Measurements from ENCODE around the gene NCOR1. TPM values are rescaled to one million over a fixed set of nuclear protein-coding genes. Genes with fewer than 3 reads are reported as not detected.

Gene NCOR1
- total RNA-seq (2021) (139 and 171 TPM in 2 replicates), Bru-seq, nascent RNA (percentile 93 among the genes with signal in this experiment), BruChase-seq, experiment 1, labeled RNA remaining after a 2-hour chase (percentile 91 among the genes with signal in this experiment), BruChase-seq, experiment 2, labeled RNA remaining after a 6-hour chase (percentile 88 among the genes with signal in this experiment)
- long read RNA-seq, transcript NCOR1-209 (17 exons, 1,969 nt) = minor isoform, 7 of 239 reads
- long read RNA-seq, transcript NCOR1-206 (15 exons, 1,883 nt) = major isoform, 25 of 239 reads
- long read RNA-seq, transcript NCOR1-221 (16 exons, 1,877 nt) = minor isoform, 13 of 239 reads
- long read RNA-seq, partial matches to known transcripts = 130 of 239 reads
- long read RNA-seq, other reads (novel, unspliced or antisense) = 59 of 239 reads

DNA sequence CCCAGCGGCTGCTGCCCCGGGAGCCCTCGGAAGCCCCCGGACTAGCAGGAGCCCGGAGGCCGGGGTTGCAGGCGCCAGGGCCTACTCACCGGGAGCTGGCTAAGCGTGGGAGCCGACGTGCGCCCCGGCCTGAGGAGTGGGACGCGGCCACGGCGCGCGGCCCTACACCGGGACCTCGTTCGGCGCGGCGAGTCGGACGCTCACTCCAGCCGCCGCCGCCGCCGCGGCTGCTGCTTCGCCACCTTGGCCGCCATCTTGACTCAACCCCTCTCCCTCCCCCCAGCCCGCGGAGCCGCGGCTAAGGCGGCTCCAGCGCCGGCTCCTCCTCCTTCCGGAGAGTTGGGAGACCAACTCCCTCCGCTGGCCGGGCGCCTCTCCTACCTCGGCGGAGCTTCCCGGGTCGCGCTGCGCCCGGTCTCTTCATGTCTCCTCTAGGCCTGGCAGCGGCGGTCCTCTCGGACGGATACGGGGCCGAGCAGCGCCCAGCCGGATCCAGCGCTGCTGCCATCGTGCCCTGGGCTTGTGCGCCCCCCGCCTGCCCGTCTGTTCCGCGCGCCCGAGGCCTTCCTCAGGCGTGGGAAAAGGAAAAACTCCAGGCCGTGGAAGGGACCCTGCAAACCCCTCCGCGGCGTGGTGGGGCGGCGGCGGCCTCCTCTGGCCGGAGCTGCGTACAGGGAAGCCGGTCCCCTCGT lies at the start of gene NCOR1:
Gene NCOR1 (minus strand): TSS at position 262 of the 692 bp plus-strand sequence. CDS start 20,965 bp downstream, outside the sequence.
- H3K27me3 ChIP-seq (ENCODE audit: insufficient read depth, low read depth) = no peaks in the 10 kb centered on the region
- H3K4me1 ChIP-seq (replicated peaks; ENCODE audit: insufficient read depth) = peaks cover 23% of the 10 kb centered on the region
- peak; percentile 73 to 93 for DNase-seq
- no peaks in the 10 kb centered on the region for H3K9me3 ChIP-seq (ENCODE audit: insufficient read depth, low read depth)
- ChIA-PET POLR2A (ENCODE audit: unreplicated experiment) (interaction anchor here (0.7 kb wide), 1 partner anchor 165 kb away, joined by 4 read pairs; the partner anchor contains the start of gene UBB), CTCF (interaction anchor here (0.5 to 0.7 kb wide), 3 partner anchors 13 to 713 kb away, joined by 3 to 26 read pairs (median 3); no protein-coding TSS in a partner anchor)
- peak within 1 kb of the TSS; percentile 92 for H3K4me3 ChIP-seq
- H3K27ac ChIP-seq = peak within 1 kb of the TSS; percentile 90
- BruUV-seq (replicated peaks) = no TSS peak
- no peaks in the 10 kb centered on the region for H3K9me2 ChIP-seq (ENCODE audit: insufficient read depth)
- intact Hi-C loops (cut with micrococcal nuclease; ENCODE audit: unreplicated experiment) = loop anchor here (2.0 to 10.0 kb wide), 4 partner anchors 69 to 309 kb away; partner anchors contain the start of gene CENPV
- no peaks in the 10 kb centered on the region; the same call in 1 of the 2 replicates for H3F3A ChIP-seq (ENCODE audit: insufficient read depth, low read depth)
- H2AFZ ChIP-seq = peak within 1 kb of the TSS; percentile 77
- H3K79me2 ChIP-seq (ENCODE audit: low read depth) = peaks cover 90% of the 10 kb centered on the region
- TF ChIP-seq, protein P1, sequence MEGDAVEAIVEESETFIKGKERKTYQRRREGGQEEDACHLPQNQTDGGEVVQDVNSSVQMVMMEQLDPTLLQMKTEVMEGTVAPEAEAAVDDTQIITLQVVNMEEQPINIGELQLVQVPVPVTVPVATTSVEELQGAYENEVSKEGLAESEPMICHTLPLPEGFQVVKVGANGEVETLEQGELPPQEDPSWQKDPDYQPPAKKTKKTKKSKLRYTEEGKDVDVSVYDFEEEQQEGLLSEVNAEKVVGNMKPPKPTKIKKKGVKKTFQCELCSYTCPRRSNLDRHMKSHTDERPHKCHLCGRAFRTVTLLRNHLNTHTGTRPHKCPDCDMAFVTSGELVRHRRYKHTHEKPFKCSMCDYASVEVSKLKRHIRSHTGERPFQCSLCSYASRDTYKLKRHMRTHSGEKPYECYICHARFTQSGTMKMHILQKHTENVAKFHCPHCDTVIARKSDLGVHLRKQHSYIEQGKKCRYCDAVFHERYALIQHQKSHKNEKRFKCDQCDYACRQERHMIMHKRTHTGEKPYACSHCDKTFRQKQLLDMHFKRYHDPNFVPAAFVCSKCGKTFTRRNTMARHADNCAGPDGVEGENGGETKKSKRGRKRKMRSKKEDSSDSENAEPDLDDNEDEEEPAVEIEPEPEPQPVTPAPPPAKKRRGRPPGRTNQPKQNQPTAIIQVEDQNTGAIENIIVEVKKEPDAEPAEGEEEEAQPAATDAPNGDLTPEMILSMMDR (conservative IDR thresholded peaks at IDR 0.05) = no peak; the same call in 1 of the 2 replicates
- no peak for TF ChIP-seq EZH2 (IDR thresholded peaks at IDR 0.05; ENCODE audit: low read depth)
- peak within 1 kb of the TSS; percentile 83 for H3K4me2 ChIP-seq
- H3K36me3 ChIP-seq (ENCODE audit: low read depth) = no peaks in the 10 kb centered on the region
- H4K20me1 ChIP-seq (ENCODE audit: insufficient read depth) = peaks cover 10% of the 10 kb centered on the region

DNA sequence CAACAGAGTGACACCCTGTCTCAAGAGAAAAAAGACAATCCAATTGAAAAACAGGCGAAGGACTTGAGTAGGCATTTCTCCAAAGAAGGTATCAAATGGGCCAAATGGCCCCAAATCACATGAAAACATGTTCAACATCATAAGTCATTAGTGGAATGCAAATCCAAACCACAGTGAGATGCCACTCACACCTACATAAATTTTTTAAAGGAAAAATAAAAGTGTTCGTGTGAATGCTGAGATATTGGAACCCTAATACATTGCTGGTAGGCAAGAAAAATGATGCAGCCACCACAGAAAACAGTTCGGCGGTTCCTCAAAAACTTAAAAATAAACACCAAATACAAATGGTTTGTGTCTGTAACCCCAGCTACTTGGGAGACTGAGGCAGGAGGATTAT lies 46.9 kb upstream of the NCOR1 start:
- Histone ChIP-seq H3K27me3 (ENCODE audit: insufficient read depth, low read depth) (no peaks in the 10 kb centered on the region), H3F3A (ENCODE audit: insufficient read depth, low read depth) (no peaks in the 10 kb centered on the region), H3K4me2 (no peak overlapping the region), H3K9me2 (ENCODE audit: insufficient read depth) (no peaks in the 10 kb centered on the region), H4K20me1 (ENCODE audit: insufficient read depth) (no peaks in the 10 kb centered on the region), H3K9me3 (ENCODE audit: insufficient read depth, low read depth) (no peaks in the 10 kb centered on the region), H2AFZ (no peak overlapping the region), H3K79me2 (ENCODE audit: low read depth) (no peaks in the 10 kb centered on the region), H3K4me3 (no peak overlapping the region), H3K36me3 (ENCODE audit: low read depth) (no peaks in the 10 kb centered on the region), H3K4me1 (replicated peaks; ENCODE audit: insufficient read depth) (no peaks in the 10 kb centered on the region), H3K27ac (no peak overlapping the region)
- intact Hi-C loops (cut with micrococcal nuclease; ENCODE audit: unreplicated experiment) = no loop called here
- TF ChIP-seq, protein P1 (conservative IDR thresholded peaks at IDR 0.05) = no peak
- no peak for TF ChIP-seq EZH2 (IDR thresholded peaks at IDR 0.05; ENCODE audit: low read depth)
- DNase-seq = no peak
- ChIA-PET POLR2A (ENCODE audit: unreplicated experiment) (no interaction called here), CTCF (no interaction called here)
- BruUV-seq (replicated peaks) = no TSS peak

DNA sequence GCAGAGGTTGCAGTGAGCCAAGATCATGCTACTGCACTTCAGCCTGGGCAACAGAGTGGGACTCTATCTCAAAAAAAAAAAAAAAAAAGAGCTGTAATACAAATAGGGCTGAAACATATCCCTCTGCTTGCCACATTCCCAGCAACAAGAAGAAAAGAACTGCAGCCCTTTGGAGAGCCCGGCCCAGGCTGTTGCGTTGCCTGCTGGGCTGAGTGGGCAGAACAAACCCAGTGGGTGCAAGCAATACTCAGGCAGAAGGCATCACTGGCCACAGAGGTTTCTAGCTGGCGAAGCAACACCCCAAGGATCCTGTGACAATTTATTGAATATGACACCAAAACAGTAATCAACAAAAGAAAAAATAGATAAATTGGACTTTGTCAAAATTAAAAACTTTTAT lies 45.7 kb upstream of the NCOR1 start:
- no peak for DNase-seq
- Histone ChIP-seq H3K4me1 (replicated peaks; ENCODE audit: insufficient read depth) (no peaks in the 10 kb centered on the region), H2AFZ (no peak overlapping the region), H3K9me3 (ENCODE audit: insufficient read depth, low read depth) (no peaks in the 10 kb centered on the region), H3K36me3 (ENCODE audit: low read depth) (no peaks in the 10 kb centered on the region), H3K4me2 (no peak overlapping the region), H4K20me1 (ENCODE audit: insufficient read depth) (no peaks in the 10 kb centered on the region), H3K9me2 (ENCODE audit: insufficient read depth) (no peaks in the 10 kb centered on the region), H3K4me3 (no peak overlapping the region), H3F3A (ENCODE audit: insufficient read depth, low read depth) (no peaks in the 10 kb centered on the region), H3K27me3 (ENCODE audit: insufficient read depth, low read depth) (no peaks in the 10 kb centered on the region), H3K79me2 (ENCODE audit: low read depth) (no peaks in the 10 kb centered on the region), H3K27ac (no peak overlapping the region)
- intact Hi-C loops (cut with micrococcal nuclease; ENCODE audit: unreplicated experiment) = no loop called here
- POLR2A ChIA-PET (ENCODE audit: unreplicated experiment) = interaction anchor here (0.7 kb wide), 1 partner anchor 11 kb away, joined by 3 read pairs; no protein-coding TSS in a partner anchor
- no TSS peak for BruUV-seq (replicated peaks)
- no peak for TF ChIP-seq EZH2 (IDR thresholded peaks at IDR 0.05; ENCODE audit: low read depth)
- TF ChIP-seq, protein P1 (conservative IDR thresholded peaks at IDR 0.05) = no peak
- CTCF ChIA-PET = no interaction called here
